HepG2 (cell line): Measurements from ENCODE around the gene FAAP100. TPM values are rescaled to one million over a fixed set of nuclear protein-coding genes. Genes with fewer than 3 reads are reported as not detected.

ENCODE experiments used
- ARNT2 ChIP-seq: sonication (generic); formaldehyde crosslinking; IDR thresholded peaks from 2 replicates; pipeline ENCODE4 v1.8.0; 2022; ENCODE audit warnings: mild to moderate bottlenecking, low read depth, missing genetic modification reagents, moderate library complexity
- ELF4 ChIP-seq: sonication (generic); formaldehyde crosslinking; IDR thresholded peaks from 2 replicates; pipeline ENCODE4 v1.5.0; 2020; ENCODE audit warnings: missing genetic modification reagents, mild to moderate bottlenecking, moderate library complexity, borderline replicate concordance
- HNF4A ChIP-seq: sonication (generic); formaldehyde crosslinking; IDR thresholded peaks from 2 replicates; pipeline ENCODE4 v1.4.0; 2020; ENCODE audit warnings: missing genetic modification reagents
- MATR3 ChIP-seq: sonication (generic); formaldehyde crosslinking; IDR thresholded peaks from 2 replicates; pipeline ENCODE4 v1.4.0; 2020; ENCODE audit warnings: missing genetic modification reagents
- MEIS2 ChIP-seq: sonication (generic); formaldehyde crosslinking; IDR thresholded peaks from 2 replicates; pipeline ENCODE4 v1.9.0; 2021; ENCODE audit warnings: mild to moderate bottlenecking, missing genetic modification reagents
- MYNN ChIP-seq: sonication (generic); formaldehyde crosslinking; IDR thresholded peaks from 2 replicates; pipeline ENCODE4 v1.4.0; 2020; ENCODE audit warnings: mild to moderate bottlenecking, low read depth, missing genetic modification reagents
- MZF1 ChIP-seq: sonication (generic); formaldehyde crosslinking; IDR thresholded peaks from 2 replicates; pipeline ENCODE4 v1.8.1; 2023; ENCODE audit warnings: mild to moderate bottlenecking, missing genetic modification reagents, borderline replicate concordance
- NFE2L1 ChIP-seq: sonication (generic); formaldehyde crosslinking; IDR thresholded peaks from 2 replicates; pipeline ENCODE4 v1.4.0; 2020; ENCODE audit warnings: missing genetic modification reagents, mild to moderate bottlenecking, borderline replicate concordance
- PCBP2 ChIP-seq: fragments of 200-400 bp; formaldehyde crosslinking; optimal IDR thresholded peaks from 2 replicates; pipeline ENCODE3; 2018; ENCODE audit warnings: low read length, low read depth; ENCODE audit not compliant: poor library complexity, severe bottlenecking
- SETDB1 ChIP-seq: sonication (generic); formaldehyde crosslinking; IDR thresholded peaks from 2 replicates; pipeline ENCODE4 v1.5.1; 2020; ENCODE audit warnings: missing genetic modification reagents, mild to moderate bottlenecking, borderline replicate concordance
- ZBED4 ChIP-seq: sonication (generic); formaldehyde crosslinking; IDR thresholded peaks from 2 replicates; pipeline ENCODE4 v1.4.0; 2020; ENCODE audit warnings: missing genetic modification reagents, borderline replicate concordance
- ZFP41 ChIP-seq: sonication (generic); formaldehyde crosslinking; IDR thresholded peaks from 2 replicates; pipeline ENCODE4 v1.4.0; 2020; ENCODE audit warnings: mild to moderate bottlenecking, missing genetic modification reagents, borderline replicate concordance
- ZNF333 ChIP-seq: sonication (generic); formaldehyde crosslinking; IDR thresholded peaks from 2 replicates; pipeline ENCODE4 v1.4.0; 2020; ENCODE audit warnings: mild to moderate bottlenecking, missing genetic modification reagents, borderline replicate concordance
- ZNF607 ChIP-seq: sonication (generic); formaldehyde crosslinking; IDR thresholded peaks from 2 replicates; pipeline ENCODE4 v1.5.1; 2020; ENCODE audit warnings: missing genetic modification reagents, mild to moderate bottlenecking, borderline replicate concordance
- ZNF619 ChIP-seq: sonication (generic); formaldehyde crosslinking; IDR thresholded peaks from 2 replicates; pipeline ENCODE4 v1.4.0; 2020; ENCODE audit warnings: mild to moderate bottlenecking, missing genetic modification reagents
- polyA plus RNA-seq, 8 experiments: library from polyadenylated mRNA; depleted of rRNA in 3 of 8; stranded (reverse) in 7 of 8; unstranded in 1 of 8; fragments of >200 nt; fragmentation: Illumina TruSeq in 4 of 8; extraction: Trizol in 4 of 8; gene quantifications; 2 replicates each; pipeline versions ENCODE4 v1.2.1 to v1.2.3, GENCODE V29; 2011 to 2016; ENCODE audit warnings: low read depth in 4 of 8, missing spikeins in 1 of 8, mixed read lengths in 1 of 8; ENCODE audit not compliant: insufficient read depth in 1 of 8
- total RNA-seq, 5 experiments: library from RNA; depleted of rRNA; stranded (reverse); fragments of >200 nt; fragmentation: Illumina TruSeq; extraction: Trizol; gene quantifications; 2 replicates each; pipeline ENCODE4 v1.2.3, GENCODE V29; 2016; ENCODE audit warnings: low read depth in 1 of 5
- TF ChIP-seq, protein P1 (sequence below), 2 experiments: sonication (generic) in 1 of 2; formaldehyde crosslinking in 1 of 2; IDR thresholded peaks; 2 replicates each; pipeline versions ENCODE4 v1.4.0 to v1.6.1; 2018 to 2020; ENCODE audit warnings: missing genetic modification reagents in 2 of 2, borderline replicate concordance in 1 of 2, low read depth in 1 of 2, mild to moderate bottlenecking in 1 of 2, missing biosample characterization in 1 of 2
- TF ChIP-seq, protein P2 (sequence below): IDR thresholded peaks from 2 replicates; pipeline ENCODE4 v1.6.1; 2016; ENCODE audit warnings: low read depth
- TF ChIP-seq, protein P3 (sequence below): sonication (generic); formaldehyde crosslinking; IDR thresholded peaks from 2 replicates; pipeline ENCODE4 v1.5.0; 2020; ENCODE audit warnings: missing genetic modification reagents, mild to moderate bottlenecking, borderline replicate concordance

Gene FAAP100
- total and polyA plus RNA-seq, 2 of the 13 experiments (the other 11 are each of a cell fraction or from before 2014, with no cell fraction given) = 7.6 to 20.8 TPM

GRCh38 chr17:81552244-81553017 is at the start of gene FAAP100 (continued):
- TF ChIP-seq ELF4 (CRISPR knock-in tag) = peak; percentile 80; the same call in 1 of the 2 replicates
- 0 out of 2 replicates have a peak, but pooled peaks have one; percentile 35 for TF ChIP-seq ZNF333 (CRISPR knock-in tag)
- 0 out of 2 replicates have a peak, but pooled peaks have one; percentile 41 for TF ChIP-seq MEIS2 (CRISPR knock-in tag)
- TF ChIP-seq MATR3 (CRISPR knock-in tag) = no peak
- no peak; the same call in 1 of the 2 replicates for TF ChIP-seq HNF4A (CRISPR knock-in tag)
- peak; percentile 68; the same call in 1 of the 2 replicates for TF ChIP-seq ZBED4 (CRISPR knock-in tag)
- TF ChIP-seq MZF1 (CRISPR knock-in tag) = no peak
- TF ChIP-seq ZNF619 (CRISPR knock-in tag) = no peak
- peak; percentile 85 for TF ChIP-seq ZNF607
- no peak for TF ChIP-seq NFE2L1 (CRISPR knock-in tag)
- no peak for TF ChIP-seq SETDB1
- TF ChIP-seq, protein P1, sequence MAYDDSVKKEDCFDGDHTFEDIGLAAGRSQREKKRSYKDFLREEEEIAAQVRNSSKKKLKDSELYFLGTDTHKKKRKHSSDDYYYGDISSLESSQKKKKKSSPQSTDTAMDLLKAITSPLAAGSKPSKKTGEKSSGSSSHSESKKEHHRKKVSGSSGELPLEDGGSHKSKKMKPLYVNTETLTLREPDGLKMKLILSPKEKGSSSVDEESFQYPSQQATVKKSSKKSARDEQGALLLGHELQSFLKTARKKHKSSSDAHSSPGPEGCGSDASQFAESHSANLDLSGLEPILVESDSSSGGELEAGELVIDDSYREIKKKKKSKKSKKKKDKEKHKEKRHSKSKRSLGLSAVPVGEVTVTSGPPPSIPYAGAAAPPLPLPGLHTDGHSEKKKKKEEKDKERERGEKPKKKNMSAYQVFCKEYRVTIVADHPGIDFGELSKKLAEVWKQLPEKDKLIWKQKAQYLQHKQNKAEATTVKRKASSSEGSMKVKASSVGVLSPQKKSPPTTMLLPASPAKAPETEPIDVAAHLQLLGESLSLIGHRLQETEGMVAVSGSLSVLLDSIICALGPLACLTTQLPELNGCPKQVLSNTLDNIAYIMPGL (CRISPR knock-in tag; IDR thresholded peaks at IDR 0.05; ENCODE audit: borderline replicate concordance in 1 of 2, low read depth in 1 of 2) = peak in 1 of 2 experiments; percentile 57; a peak in 2 of 4 replicates
- TF ChIP-seq PCBP2 = no peak
- TF ChIP-seq ZFP41 (CRISPR knock-in tag) = 0 out of 2 replicates have a peak, but pooled peaks have one; percentile 26
- TF ChIP-seq, protein P2, sequence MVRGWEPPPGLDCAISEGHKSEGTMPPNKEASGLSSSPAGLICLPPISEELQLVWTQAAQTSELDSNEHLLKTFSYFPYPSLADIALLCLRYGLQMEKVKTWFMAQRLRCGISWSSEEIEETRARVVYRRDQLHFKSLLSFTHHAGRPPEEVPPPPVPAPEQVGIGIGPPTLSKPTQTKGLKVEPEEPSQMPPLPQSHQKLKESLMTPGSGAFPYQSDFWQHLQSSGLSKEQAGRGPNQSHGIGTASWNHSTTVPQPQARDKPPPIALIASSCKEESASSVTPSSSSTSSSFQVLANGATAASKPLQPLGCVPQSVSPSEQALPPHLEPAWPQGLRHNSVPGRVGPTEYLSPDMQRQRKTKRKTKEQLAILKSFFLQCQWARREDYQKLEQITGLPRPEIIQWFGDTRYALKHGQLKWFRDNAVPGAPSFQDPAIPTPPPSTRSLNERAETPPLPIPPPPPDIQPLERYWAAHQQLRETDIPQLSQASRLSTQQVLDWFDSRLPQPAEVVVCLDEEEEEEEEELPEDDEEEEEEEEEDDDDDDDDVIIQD (CRISPR knock-in tag) = 0 out of 2 replicates have a peak, but pooled peaks have one; percentile 15
- TF ChIP-seq, protein P3, sequence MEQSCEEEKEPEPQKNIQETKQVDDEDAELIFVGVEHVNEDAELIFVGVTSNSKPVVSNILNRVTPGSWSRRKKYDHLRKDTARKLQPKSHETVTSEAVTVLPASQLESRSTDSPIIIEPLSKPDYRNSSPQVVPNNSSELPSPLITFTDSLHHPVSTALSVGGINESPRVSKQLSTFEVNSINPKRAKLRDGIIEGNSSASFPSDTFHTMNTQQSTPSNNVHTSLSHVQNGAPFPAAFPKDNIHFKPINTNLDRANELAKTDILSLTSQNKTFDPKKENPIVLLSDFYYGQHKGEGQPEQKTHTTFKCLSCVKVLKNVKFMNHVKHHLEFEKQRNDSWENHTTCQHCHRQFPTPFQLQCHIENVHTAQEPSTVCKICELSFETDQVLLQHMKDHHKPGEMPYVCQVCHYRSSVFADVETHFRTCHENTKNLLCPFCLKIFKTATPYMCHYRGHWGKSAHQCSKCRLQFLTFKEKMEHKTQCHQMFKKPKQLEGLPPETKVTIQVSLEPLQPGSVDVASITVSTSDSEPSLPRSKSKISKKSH (CRISPR knock-in tag) = peak; percentile 34; the same call in 1 of the 2 replicates
- peak; percentile 91 for TF ChIP-seq ARNT2 (CRISPR knock-in tag)
- no peak for TF ChIP-seq MYNN (CRISPR knock-in tag)
